GM10248 (cell line): ENCODE measurements around the gene STKLD1.

ENCODE experiments used
- CTCF ChIA-PET: fragments of 300-600 bp; sonication (Branson Sonifier 250); formaldehyde crosslinking; extraction: SDS; loops from one replicate; lab custom pipeline; 2021; ENCODE audit warnings: antibody characterized with exemption; lab: Yijun Ruan, JAX
- POLR2A ChIA-PET: fragments of 350-650 bp; sonication (Branson Sonifier 250); formaldehyde crosslinking; extraction: SDS; loops from one replicate; lab custom pipeline; 2020; ENCODE audit warnings: antibody characterized with exemption; lab: Yijun Ruan, JAX
- DNase-seq: peaks from one replicate; pipeline ENCODE4 v3.0.0; 2012; ENCODE audit errors: extremely low spot score
- TF ChIP-seq, protein P1 (sequence below): IDR thresholded peaks from 2 replicates; pipeline ENCODE4 v1.5.1; 2012; ENCODE audit warnings: mild to moderate bottlenecking, low read depth; ENCODE audit errors: extremely low read depth, missing control alignments, control extremely low read depth

STKLD1 gene

DNA sequence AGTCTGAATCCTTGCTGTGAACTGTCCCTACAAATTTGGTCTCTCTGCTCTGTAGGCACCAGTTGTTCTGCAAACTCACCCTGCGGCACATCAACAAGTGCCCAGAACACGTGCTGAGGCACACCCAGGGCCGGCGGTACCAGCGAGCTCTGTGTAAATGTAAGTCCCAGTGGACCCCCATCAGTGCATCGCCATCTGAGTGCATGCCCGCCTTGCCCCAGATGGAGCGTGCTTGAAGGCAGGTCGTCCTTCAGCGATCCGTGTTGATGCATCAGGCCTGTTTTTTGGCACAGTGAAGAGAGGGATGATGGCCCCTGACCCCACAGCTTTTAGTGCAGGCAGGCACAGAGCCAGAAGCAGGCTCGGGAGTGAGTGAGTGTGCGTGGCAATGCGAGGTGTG, 18.5 kb upstream of the STKLD1 start:
- POLR2A ChIA-PET, result interaction anchor here (1.9 to 2.8 kb wide), 2 partner anchors 9 to 10 kb away, joined by 9 to 14 read pairs; partner anchors contain the start of genes MED22 and RPL7A
- no peak for DNase-seq
- CTCF ChIA-PET, result interaction anchor here (1.9 kb wide), 1 partner anchor 9 kb away, joined by 6 read pairs; no protein-coding TSS in a partner anchor
- TF ChIP-seq, protein P1, sequence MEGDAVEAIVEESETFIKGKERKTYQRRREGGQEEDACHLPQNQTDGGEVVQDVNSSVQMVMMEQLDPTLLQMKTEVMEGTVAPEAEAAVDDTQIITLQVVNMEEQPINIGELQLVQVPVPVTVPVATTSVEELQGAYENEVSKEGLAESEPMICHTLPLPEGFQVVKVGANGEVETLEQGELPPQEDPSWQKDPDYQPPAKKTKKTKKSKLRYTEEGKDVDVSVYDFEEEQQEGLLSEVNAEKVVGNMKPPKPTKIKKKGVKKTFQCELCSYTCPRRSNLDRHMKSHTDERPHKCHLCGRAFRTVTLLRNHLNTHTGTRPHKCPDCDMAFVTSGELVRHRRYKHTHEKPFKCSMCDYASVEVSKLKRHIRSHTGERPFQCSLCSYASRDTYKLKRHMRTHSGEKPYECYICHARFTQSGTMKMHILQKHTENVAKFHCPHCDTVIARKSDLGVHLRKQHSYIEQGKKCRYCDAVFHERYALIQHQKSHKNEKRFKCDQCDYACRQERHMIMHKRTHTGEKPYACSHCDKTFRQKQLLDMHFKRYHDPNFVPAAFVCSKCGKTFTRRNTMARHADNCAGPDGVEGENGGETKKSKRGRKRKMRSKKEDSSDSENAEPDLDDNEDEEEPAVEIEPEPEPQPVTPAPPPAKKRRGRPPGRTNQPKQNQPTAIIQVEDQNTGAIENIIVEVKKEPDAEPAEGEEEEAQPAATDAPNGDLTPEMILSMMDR, result no peak

DNA sequence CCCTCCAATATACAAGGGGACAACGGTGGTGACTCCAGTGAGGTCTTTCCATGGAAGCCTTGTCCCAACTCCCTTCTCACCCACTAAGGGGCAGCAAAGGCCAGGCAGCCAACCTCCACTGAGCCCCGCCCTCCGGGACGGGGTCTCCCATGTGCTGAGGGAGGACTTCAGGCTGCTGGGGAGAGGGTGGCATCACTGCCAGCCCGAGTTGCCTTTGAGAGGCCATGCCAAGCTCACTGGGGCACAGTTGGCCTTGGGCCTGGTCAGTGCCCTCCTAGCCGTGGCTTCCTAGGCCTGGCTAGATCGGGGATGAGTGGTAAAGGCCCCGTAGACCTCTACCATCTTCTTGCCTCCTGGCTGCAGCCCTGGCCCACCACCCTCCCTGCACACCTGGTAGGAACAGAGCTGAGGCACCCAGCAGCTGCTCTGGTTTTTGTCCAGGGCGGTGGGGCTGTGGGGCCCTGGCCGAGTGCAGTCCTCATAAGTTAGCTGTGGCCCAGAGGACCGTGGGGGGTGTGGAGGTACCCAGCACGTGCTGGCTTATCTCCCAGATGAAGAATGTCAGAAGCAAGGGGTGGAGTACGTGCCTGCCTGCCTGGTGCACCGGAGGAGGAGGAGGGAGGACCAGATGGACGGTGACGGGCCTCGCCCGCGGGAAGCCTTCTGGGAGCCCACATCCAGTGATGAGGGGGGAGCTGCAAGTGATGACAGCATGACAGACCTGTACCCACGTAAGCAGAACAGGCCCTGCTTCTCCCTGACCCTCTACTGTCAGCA, 16.6 kb upstream of the STKLD1 start:
- ChIA-PET POLR2A (interaction anchor here (0.6 to 1.6 kb wide), 2 partner anchors 11 to 673 kb away, joined by 3 to 5 read pairs; no protein-coding TSS in a partner anchor), CTCF (interaction anchor here (0.8 to 3.3 kb wide), 4 partner anchors 8 to 30 kb away, joined by 3 to 22 read pairs (median 4); no protein-coding TSS in a partner anchor)
- TF ChIP-seq, protein P1, result no peak
- no peak for DNase-seq

DNA sequence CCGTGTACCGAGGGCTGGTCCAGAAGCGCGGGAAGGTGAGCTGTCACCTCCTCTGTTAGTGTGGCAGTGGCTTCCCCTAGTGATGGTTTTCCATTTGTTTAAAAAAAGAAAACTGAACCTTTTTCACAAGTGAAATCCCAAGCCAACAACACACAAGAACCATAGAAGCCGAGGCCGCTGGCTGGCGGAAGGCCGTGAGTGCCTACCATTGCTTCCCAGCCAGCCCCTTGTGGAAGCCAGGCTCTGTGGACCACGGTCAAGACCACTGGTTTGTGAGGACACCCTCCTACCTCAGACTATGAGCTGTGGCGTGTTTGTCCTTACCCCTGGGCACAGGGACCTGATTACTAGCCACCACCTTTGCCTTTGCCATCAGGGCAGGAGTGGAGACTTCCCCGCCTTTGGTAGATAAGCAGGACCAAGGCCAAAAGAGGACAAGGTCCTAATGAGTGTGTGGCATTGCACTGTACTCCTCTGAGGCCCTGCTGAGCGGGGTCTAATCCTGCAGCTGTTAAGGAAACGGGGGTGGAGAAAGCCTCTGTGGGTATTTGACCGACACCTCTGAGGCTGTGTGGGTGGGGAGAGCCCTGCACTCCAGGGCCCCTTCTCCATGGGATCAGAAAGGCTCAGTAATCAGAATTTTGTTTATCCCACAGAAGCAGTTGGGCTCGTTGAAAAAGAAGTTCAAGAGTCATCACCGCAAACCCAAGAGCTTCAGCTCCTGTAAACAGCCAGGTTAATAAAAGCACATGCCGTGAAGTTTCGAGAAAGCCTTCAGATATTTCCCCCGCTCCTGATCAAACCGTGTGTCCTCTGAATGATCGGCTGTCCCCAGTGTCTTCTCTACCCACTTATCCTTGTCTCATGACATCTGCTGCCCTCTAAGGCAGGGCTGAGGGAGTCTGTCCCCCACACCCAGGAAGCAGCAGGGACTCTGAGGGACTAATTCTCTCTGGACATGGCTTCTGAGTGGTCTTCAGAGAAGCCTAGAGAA, 15.5 kb upstream of the STKLD1 start:
- ChIA-PET CTCF (interaction anchor here (0.8 to 3.3 kb wide), 3 partner anchors 10 to 31 kb away, joined by 3 to 22 read pairs (median 4); no protein-coding TSS in a partner anchor), POLR2A (interaction anchor here (0.6 to 1.6 kb wide), 3 partner anchors 9 to 674 kb away, joined by 3 to 6 read pairs (median 5); no protein-coding TSS in a partner anchor)
- DNase-seq, result no peak
- TF ChIP-seq, protein P1, result no peak

DNA sequence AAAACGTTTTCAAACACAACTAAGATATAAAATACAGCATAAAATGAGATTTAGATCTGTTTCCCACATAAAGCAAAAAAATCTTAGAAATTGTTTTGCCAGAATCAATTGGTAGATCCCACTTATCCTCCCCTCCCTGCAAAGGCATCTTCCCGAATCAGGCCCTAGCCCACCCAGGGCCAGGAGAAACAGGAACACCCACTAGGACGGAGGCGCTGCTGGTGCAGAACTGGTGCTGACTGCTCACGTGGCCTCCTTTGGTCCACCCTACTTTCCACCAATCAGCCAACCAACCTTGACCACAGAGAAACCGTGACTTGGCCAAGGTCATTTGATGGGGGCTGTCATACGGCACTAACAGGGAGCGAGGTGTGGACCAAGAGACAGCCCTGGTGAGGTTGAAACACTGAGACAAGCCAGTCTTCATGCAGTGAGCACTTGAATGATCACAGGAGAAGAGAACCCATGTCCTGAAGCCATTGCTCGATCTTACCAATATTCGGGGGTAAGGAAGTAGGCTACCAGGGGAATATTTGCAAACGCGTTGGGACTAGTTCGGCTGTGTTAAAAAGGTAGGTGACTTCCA, 14.6 kb upstream of the STKLD1 start:
- TF ChIP-seq, protein P1, result no peak
- POLR2A ChIA-PET, result interaction anchor here (0.7 kb wide), 1 partner anchor 10 kb away, joined by 6 read pairs; no protein-coding TSS in a partner anchor
- DNase-seq, result no peak
- CTCF ChIA-PET, result interaction anchor here (1.3 to 3.3 kb wide), 3 partner anchors 10 to 11 kb away, joined by 4 to 22 read pairs (median 11); no protein-coding TSS in a partner anchor

DNA sequence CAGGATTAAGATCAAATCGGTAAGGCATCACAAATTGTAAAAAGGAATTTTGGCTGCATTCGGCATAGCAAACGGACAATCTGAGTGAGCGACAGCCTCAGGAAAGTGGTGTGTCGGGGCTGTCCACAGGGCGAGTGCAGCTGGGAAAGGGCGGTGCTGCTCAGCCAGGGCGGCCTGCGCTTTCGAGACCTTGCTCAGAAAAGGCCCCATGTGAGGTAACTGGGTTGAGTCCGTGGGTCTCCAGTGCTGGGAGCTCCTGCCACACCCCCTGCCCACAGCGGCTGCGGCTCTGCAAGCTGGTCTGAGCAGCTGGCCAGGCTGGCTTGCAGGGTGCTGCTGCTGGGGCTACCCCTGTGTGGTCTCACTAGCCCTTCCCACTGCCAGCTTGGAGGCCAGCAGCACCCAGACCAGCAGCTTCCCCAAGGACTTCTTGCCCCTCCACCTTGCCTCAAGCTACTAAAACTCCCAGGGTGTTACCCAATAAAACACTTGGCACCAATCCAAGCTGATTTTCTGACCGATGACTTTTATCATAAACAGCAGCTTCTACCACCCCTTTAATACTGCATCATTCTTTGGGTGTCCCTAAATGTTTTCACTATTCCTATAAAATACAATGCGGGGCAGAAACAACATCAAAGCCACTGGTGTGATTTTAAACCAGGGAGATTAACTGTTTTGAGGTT, 13.7 kb upstream of the STKLD1 start:
- TF ChIP-seq, protein P1, result no peak
- POLR2A ChIA-PET, result interaction anchor here (1.2 to 3.4 kb wide), 2 partner anchors 10 to 13 kb away, joined by 3 to 18 read pairs; no protein-coding TSS in a partner anchor
- DNase-seq, result no peak
- CTCF ChIA-PET, result interaction anchor here (1.3 to 2.4 kb wide), 3 partner anchors 9 to 13 kb away, joined by 4 to 11 read pairs (median 5); no protein-coding TSS in a partner anchor
